ENCODE data around the gene ZBTB42.

Gene ZBTB42

GRCh38 chr14:104800771-104801519 is at the start of gene ZBTB42:
Gene ZBTB42, plus strand, starts transcription at chr14:104801101. Its CDS starts 97 bp downstream, at chr14:104801198.
- DNase-seq = no peak

- DNase-seq = no peak
These were observed 49.1 kb upstream of the ZBTB42 start for GRCh38 chr14:104751539-104752422.

- no peak for DNase-seq
These were observed 48.5 kb upstream of the ZBTB42 start for GRCh38 chr14:104752423-104752734.

- DNase-seq = peak; percentile 99
These were observed 48.0 kb upstream of the ZBTB42 start, which contains the start of gene SIVA1 for GRCh38 chr14:104752735-104753527. Gene SIVA1, plus strand, starts transcription at chr14:104753147. Its CDS starts 55 bp downstream, at chr14:104753202.

- no peak for DNase-seq
These were observed 47.2 kb upstream of the ZBTB42 start for GRCh38 chr14:104753528-104754212.

GRCh38 chr14:104754213-104754851 is 46.6 kb upstream of the ZBTB42 start:
- DNase-seq = no peak

GRCh38 chr14:104755621-104756020 is 45.3 kb upstream of the ZBTB42 start:
- no peak for DNase-seq

- DNase-seq = no peak
These were observed 44.2 kb upstream of the ZBTB42 start for GRCh38 chr14:104756477-104757237.

GRCh38 chr14:104757238-104757585 is 43.7 kb upstream of the ZBTB42 start:
- no peak for DNase-seq

GRCh38 chr14:104757681-104758392 is 43.1 kb upstream of the ZBTB42 start:
- no peak for DNase-seq

GRCh38 chr14:104758981-104759969 is 41.6 kb upstream of the ZBTB42 start:
- no peak for DNase-seq

- no peak for DNase-seq
These were observed 35.4 kb upstream of the ZBTB42 start for GRCh38 chr14:104765517-104765916.

- DNase-seq = no peak
These were observed 34.5 kb upstream of the ZBTB42 start for GRCh38 chr14:104766256-104766862.

- no peak for DNase-seq
These were observed 33.9 kb upstream of the ZBTB42 start for GRCh38 chr14:104766863-104767633.

GRCh38 chr14:104767634-104767918 is 33.3 kb upstream of the ZBTB42 start:
- DNase-seq = no peak

- DNase-seq = peak; percentile 59
These were observed 32.2 kb upstream of the ZBTB42 start for GRCh38 chr14:104768437-104769323.

- DNase-seq = no peak
These were observed 31.4 kb upstream of the ZBTB42 start for GRCh38 chr14:104769324-104770071.

Measured in NCI-H1092 treated with DMSO at 0.1 percent for 48 hours (cell line).